Posterior vena cava (tissue), 2 donors: ENCODE measurements around the gene MS4A1. TPM values are rescaled to one million over a fixed set of nuclear protein-coding genes. Genes with fewer than 3 reads are reported as not detected.
"Not testable (repeated sequence)": the region's sequence is repeated elsewhere in the genome, so short reads cannot be mapped to it uniquely, and the experiment has no call there.

Experiments used
- DNase-seq: peaks from one replicate; pipeline ENCODE4 v3.0.0-alpha.2; 2020; ENCODE audit warnings: low spot score
- intact Hi-C, 2 donors: fragments of 100-400 bp; cut with DNase I; formaldehyde crosslinking; loops; one replicate each; pipeline versions ENCODE4 v1.14.1 to v1.14.2; 2022 to 2023
- long read RNA-seq, 2 donors: library from polyadenylated mRNA; unstranded; transcript quantifications; one replicate each; pipeline ENCODE4 v2.0.0, GENCODE V29; 2020 to 2021
- total RNA-seq, 2 donors: library from RNA; stranded (reverse); fragmentation: NEBNext Ultra II Directional; extraction: Animal tissue kit (Norgen Biotek cat#: 25700); gene quantifications; one replicate each; pipeline ENCODE4 v1.2.1, GENCODE V29; 2021
- donor health status: DM: yes; HTN: yes; CAD: no.
- donor health status: DM: yes; HTN: yes; CAD: no.

MS4A1 gene
- 1 to 10 TPM; 1.8 to 2.5 TPM for total RNA-seq
- long read RNA-seq, donor 1, partial matches to known transcripts: 0 of 1 reads
- long read RNA-seq, donor 1, other reads (novel, unspliced or antisense): 1 of 1 reads
- long read RNA-seq, donor 2, partial matches to known transcripts: 0 of 1 reads
- long read RNA-seq, donor 2, other reads (novel, unspliced or antisense): 1 of 1 reads

- DNase-seq: no peak
- intact Hi-C loops: no loop called here
Observed at GRCh38 chr11:60455531-60456042, at the start of gene MS4A1. TSS of gene MS4A1 (plus strand) at chr11:60455847. CDS start at chr11:60462375, 6,528 bp downstream.

GRCh38 chr11:60420015-60420414 is 35.6 kb upstream of the MS4A1 start:
- intact Hi-C loops: no loop called here
- DNase-seq: no peak

GRCh38 chr11:60422609-60423008 is 33.0 kb upstream of the MS4A1 start:
- no peak for DNase-seq
- intact Hi-C loops: no loop called here

GRCh38 chr11:60428517-60428916 is 27.1 kb upstream of the MS4A1 start:
- no peak for DNase-seq
- intact Hi-C loops: no loop called here

GRCh38 chr11:60429272-60429671 is 26.4 kb upstream of the MS4A1 start, which contains the start of gene MS4A5:
TSS of gene MS4A5 (plus strand) at chr11:60429572. CDS start at chr11:60429675, 103 bp downstream.
- intact Hi-C loops: no loop called here
- no peak for DNase-seq

GRCh38 chr11:60431251-60431650 is 24.4 kb upstream of the MS4A1 start:
- intact Hi-C loops: no loop called here
- DNase-seq: no peak

GRCh38 chr11:60433401-60433800 is 22.2 kb upstream of the MS4A1 start:
- intact Hi-C loops: no loop called here
- no peak for DNase-seq

- no peak for DNase-seq
Observed at GRCh38 chr11:60447070-60447469, 8.6 kb upstream of the MS4A1 start.

GRCh38 chr11:60447846-60448245 is 7.8 kb upstream of the MS4A1 start:
- intact Hi-C loops: no loop called here
- no peak for DNase-seq

More at GRCh38 chr11:60447070-60447469, 8.6 kb upstream of the MS4A1 start:
- intact Hi-C loops: no loop called here

GRCh38 chr11:60451185-60451584 is 4.5 kb upstream of the MS4A1 start:
- DNase-seq, intact Hi-C loops: not testable (repeated sequence)

GRCh38 chr11:60454212-60454611 is 1.4 kb upstream of the MS4A1 start:
- no peak for DNase-seq
- intact Hi-C loops: no loop called here

- intact Hi-C loops: no loop called here
Observed at GRCh38 chr11:60457576-60457975, 1.9 kb downstream of the MS4A1 start.

GRCh38 chr11:60459345-60459744 is 3.7 kb downstream of the MS4A1 start:
- intact Hi-C loops: no loop called here
- no peak for DNase-seq

More at GRCh38 chr11:60457576-60457975, 1.9 kb downstream of the MS4A1 start:
- DNase-seq: no peak

- intact Hi-C loops: no loop called here
Observed at GRCh38 chr11:60468829-60469228, 13.2 kb downstream of the MS4A1 start.

GRCh38 chr11:60469723-60470122 is 14.1 kb downstream of the MS4A1 start:
- no peak for DNase-seq
- intact Hi-C loops: no loop called here

More at GRCh38 chr11:60468829-60469228, 13.2 kb downstream of the MS4A1 start:
- DNase-seq: no peak

- no peak for DNase-seq
- intact Hi-C loops: no loop called here
Observed at GRCh38 chr11:60477035-60477445, 21.4 kb downstream of the MS4A1 start.

GRCh38 chr11:60482361-60482760 is 26.7 kb downstream of the MS4A1 start:
- DNase-seq: no peak
- intact Hi-C loops: no loop called here

- intact Hi-C loops: no loop called here
- no peak for DNase-seq
Observed at GRCh38 chr11:60485987-60486386, 30.3 kb downstream of the MS4A1 start.

GRCh38 chr11:60492488-60493009 is 36.9 kb downstream of the MS4A1 start, which contains the start of gene MS4A12:
TSS of gene MS4A12 (plus strand) at chr11:60492778. CDS start at chr11:60497319, 4,541 bp downstream.
- intact Hi-C loops: no loop called here
- no peak for DNase-seq

- DNase-seq: no peak
- intact Hi-C loops: no loop called here
Observed at GRCh38 chr11:60493454-60493853, 37.8 kb downstream of the MS4A1 start.

GRCh38 chr11:60498399-60498798 is 42.8 kb downstream of the MS4A1 start:
- intact Hi-C loops: no loop called here
- no peak for DNase-seq
